HS-27A (cell line): ENCODE data around the gene ITSN2.
"Not testable (repeated sequence)": the region's sequence is repeated elsewhere in the genome, so short reads cannot be mapped to it uniquely, and the experiment has no call there.

Experiments used
- DNase-seq: peaks from one replicate; pipeline ENCODE4 v3.0.0-alpha.2; 2012; ENCODE audit warnings: low read depth, missing footprints

The ITSN2 gene

GRCh38 chr2:24360050-24360962 is at the start of gene ITSN2:
TSS of gene ITSN2 (minus strand) at chr2:24360536. CDS start at chr2:24328082, 32,454 bp downstream.
- DNase-seq: peak; percentile 33

GRCh38 chr2:24409171-24409570 is 48.8 kb upstream of the ITSN2 start:
- no peak for DNase-seq

- DNase-seq: not testable (repeated sequence)
These were observed 48.4 kb upstream of the ITSN2 start for GRCh38 chr2:24408704-24409103.

GRCh38 chr2:24404491-24404921 is 44.2 kb upstream of the ITSN2 start:
- no peak for DNase-seq

GRCh38 chr2:24403832-24404212 is 43.5 kb upstream of the ITSN2 start:
- DNase-seq: no peak

- no peak for DNase-seq
These were observed 43.0 kb upstream of the ITSN2 start for GRCh38 chr2:24403168-24403831.

- no peak for DNase-seq
These were observed 42.1 kb upstream of the ITSN2 start for GRCh38 chr2:24402242-24403097.

- DNase-seq: no peak
These were observed 40.0 kb upstream of the ITSN2 start for GRCh38 chr2:24400207-24400907.

GRCh38 chr2:24399434-24400206 is 39.3 kb upstream of the ITSN2 start:
- no peak for DNase-seq

GRCh38 chr2:24394998-24395397 is 34.7 kb upstream of the ITSN2 start:
- DNase-seq: no peak

GRCh38 chr2:24392542-24393059 is 32.3 kb upstream of the ITSN2 start:
- DNase-seq: no peak

- DNase-seq: no peak
These were observed 25.0 kb upstream of the ITSN2 start for GRCh38 chr2:24385366-24385765.

GRCh38 chr2:24382363-24383073 is 22.2 kb upstream of the ITSN2 start:
- DNase-seq: no peak

GRCh38 chr2:24380820-24381219 is 20.5 kb upstream of the ITSN2 start:
- DNase-seq: no peak

- no peak for DNase-seq
These were observed 15.2 kb upstream of the ITSN2 start for GRCh38 chr2:24375349-24376087.

GRCh38 chr2:24374301-24374700 is 14.0 kb upstream of the ITSN2 start:
- no peak for DNase-seq

GRCh38 chr2:24372033-24372432 is 11.7 kb upstream of the ITSN2 start:
- no peak for DNase-seq

GRCh38 chr2:24365826-24366225 is 5.5 kb upstream of the ITSN2 start:
- DNase-seq: no peak

- DNase-seq: no peak
These were observed 4.7 kb upstream of the ITSN2 start for GRCh38 chr2:24365051-24365450.
